GM19467 (cell line): Measurements from ENCODE around the gene TBL1X.

ENCODE experiments used
- ATAC-seq: cut with Tn5 transposase; IDR thresholded peaks from one replicate; pipeline ENCODE4 v1.9.1; 2021; ENCODE audit warnings: mild to moderate bottlenecking, moderate library complexity; ENCODE audit not compliant: unreplicated experiment

The TBL1X gene

GRCh38 chrX:9786798-9787635 lies 322.2 kb downstream of the TBL1X start:
- ATAC-seq = no peak

GRCh38 chrX:9788911-9789310 lies 324.1 kb downstream of the TBL1X start:
- no peak for ATAC-seq

DNA sequence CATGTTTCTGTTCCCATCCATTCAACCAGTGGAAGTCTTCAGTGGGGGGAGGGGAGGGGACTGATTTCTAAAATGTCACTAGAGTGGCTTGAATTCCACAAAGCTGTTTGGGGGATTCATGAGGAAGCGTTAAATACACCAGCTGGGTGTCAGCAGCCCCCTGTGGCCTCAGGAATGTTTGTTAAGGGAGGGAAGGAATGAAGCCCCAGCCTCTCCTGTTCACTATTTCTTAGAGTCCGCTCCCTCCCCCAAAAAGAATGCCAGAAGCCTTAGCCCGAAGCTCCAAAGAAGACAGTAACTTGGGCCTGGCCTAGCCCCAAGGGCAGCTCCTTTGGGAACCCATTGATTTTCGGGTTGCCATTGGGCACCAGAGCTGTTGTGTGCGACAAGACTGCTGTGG lies 324.7 kb downstream of the TBL1X start:
- no peak for ATAC-seq
